PFSK-1 (cell line): Measurements from ENCODE around the gene SVOPL.

ENCODE experiments used
- FOXP2 ChIP-seq: optimal IDR thresholded peaks from 2 replicates; pipeline ENCODE3; 2011; ENCODE audit warnings: borderline replicate concordance, control low read depth, inconsistent platforms; ENCODE audit not compliant: insufficient read depth; ENCODE audit errors: extremely low read length, extremely low read depth
- POLR2AphosphoS5 ChIP-seq: IDR thresholded peaks from 2 replicates; pipeline ENCODE4 v1.6.1; 2012; ENCODE audit warnings: low read depth, mild to moderate bottlenecking, control low read depth, low read length, moderate library complexity
- REST ChIP-seq, 2 experiments: IDR thresholded peaks; 2 replicates each; pipeline versions ENCODE4 v1.6.1 to v1.8.0; 2011 to 2012; ENCODE audit warnings: low read depth in 2 of 2, low read length in 2 of 2, control low read depth in 1 of 2, inconsistent platforms in 1 of 2, mild to moderate bottlenecking in 1 of 2, moderate library complexity in 1 of 2; ENCODE audit not compliant: insufficient read depth in 1 of 2
- SIN3A ChIP-seq: IDR thresholded peaks from 2 replicates; pipeline ENCODE4 v1.6.1; 2012; ENCODE audit warnings: mild to moderate bottlenecking, low read length, moderate library complexity, borderline replicate concordance; ENCODE audit not compliant: insufficient read depth
- TAF1 ChIP-seq: IDR thresholded peaks from 2 replicates; pipeline ENCODE4 v1.6.1; 2012; ENCODE audit warnings: low read length, control low read depth, borderline replicate concordance; ENCODE audit not compliant: insufficient read depth

Gene SVOPL

GRCh38 chr7:138663725-138664710, 37.1 kb downstream of the SVOPL start:
- TF ChIP-seq SIN3A = no peak
- TF ChIP-seq POLR2AphosphoS5 = no peak
- no peak for TF ChIP-seq FOXP2
- TF ChIP-seq TAF1 = no peak

DNA sequence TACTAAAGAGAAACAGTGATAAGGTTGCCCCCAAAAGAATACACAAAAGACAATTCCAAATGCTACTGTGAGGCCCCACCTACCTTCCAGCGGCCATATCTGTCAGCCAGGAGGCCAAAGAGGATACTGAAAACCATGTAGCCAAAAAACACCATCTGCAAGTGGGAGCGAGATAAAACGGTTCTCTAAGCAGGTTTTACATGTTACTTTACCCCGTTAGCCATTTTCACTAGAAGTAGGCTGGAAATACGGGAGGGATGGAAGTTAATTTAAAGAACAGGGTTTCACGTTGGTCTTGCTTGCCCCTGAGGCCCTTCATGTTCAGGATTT, 38.2 kb downstream of the SVOPL start:
- TF ChIP-seq POLR2AphosphoS5 = no peak
- TF ChIP-seq SIN3A = no peak
- no peak for TF ChIP-seq FOXP2
- TF ChIP-seq REST (IDR thresholded peaks at IDR 0.05; ENCODE audit: insufficient read depth in 1 of 2, low read depth in 2 of 2, low read length in 2 of 2) = no peak
- TF ChIP-seq TAF1 = no peak

GRCh38 chr7:138662076-138662990, 38.8 kb downstream of the SVOPL start:
- TF ChIP-seq SIN3A = no peak
- TF ChIP-seq POLR2AphosphoS5 = no peak
- no peak for TF ChIP-seq FOXP2
- no peak for TF ChIP-seq TAF1
- TF ChIP-seq REST (IDR thresholded peaks at IDR 0.05; ENCODE audit: insufficient read depth in 1 of 2, low read depth in 2 of 2, low read length in 2 of 2) = no peak

DNA sequence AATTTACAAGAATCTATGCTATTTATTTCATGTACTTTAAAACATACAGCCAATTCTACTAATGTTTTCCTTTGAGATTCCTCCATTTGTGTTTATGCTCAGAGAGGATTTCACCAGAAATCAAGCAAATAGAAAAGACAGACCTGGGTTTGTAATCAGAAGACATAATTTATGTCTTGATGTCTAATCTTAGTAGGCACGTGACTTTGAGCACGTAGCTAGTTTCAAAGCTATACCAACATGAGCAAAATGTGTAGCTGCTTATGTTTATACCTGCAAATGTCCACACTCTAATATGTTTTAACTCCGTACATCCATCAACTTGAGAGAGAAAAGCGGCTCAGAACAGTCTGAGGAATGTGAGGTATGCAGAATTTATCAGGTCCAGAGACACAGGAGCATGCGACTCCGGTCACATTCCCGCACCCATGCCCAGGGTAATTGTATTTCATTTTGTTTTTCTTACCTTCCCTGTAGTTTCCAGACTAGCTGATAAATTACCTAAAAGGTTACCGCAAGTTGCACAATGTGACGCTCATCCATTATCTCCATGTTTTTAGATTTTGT, 40.0 kb downstream of the SVOPL start:
- TF ChIP-seq SIN3A = no peak
- TF ChIP-seq POLR2AphosphoS5 = no peak
- no peak for TF ChIP-seq FOXP2
- TF ChIP-seq REST (IDR thresholded peaks at IDR 0.05; ENCODE audit: insufficient read depth in 1 of 2, low read depth in 2 of 2, low read length in 2 of 2) = no peak
- no peak for TF ChIP-seq TAF1

- TF ChIP-seq TAF1 (no peak), POLR2AphosphoS5 (no peak), SIN3A (no peak), REST (IDR thresholded peaks at IDR 0.05; ENCODE audit: insufficient read depth in 1 of 2, low read depth in 2 of 2, low read length in 2 of 2) (no peak), FOXP2 (no peak)
Measured at GRCh38 chr7:138658889-138659288, 42.3 kb downstream of the SVOPL start.
